Activated naive CD4-positive, alpha-beta T cell treated with anti-CD3 and anti-CD28 coated beads, Interleukin-2, amount 50 U/mL, for 24 hours (primary cell): Measurements from ENCODE around the gene IL17RC.
"Not testable (repeated sequence)": the region's sequence is repeated elsewhere in the genome, so short reads cannot be mapped to it uniquely, and the experiment has no call there.

Source experiments
- H3K27ac Mint-ChIP-seq: one replicate; pipeline ENCODE4 v1.8.0; 2021; ENCODE audit warnings: mild to moderate bottlenecking, mixed read lengths
- H3K27me3 Mint-ChIP-seq: one replicate; pipeline ENCODE4 v1.8.0; 2021; ENCODE audit warnings: mixed read lengths
- H3K36me3 Mint-ChIP-seq: one replicate; pipeline ENCODE4 v1.8.0; 2021; ENCODE audit warnings: mixed read lengths
- H3K4me1 Mint-ChIP-seq: one replicate; pipeline ENCODE4 v1.8.0; 2021; ENCODE audit warnings: mixed read lengths
- H3K4me3 Mint-ChIP-seq: one replicate; pipeline ENCODE4 v1.8.0; 2021; ENCODE audit warnings: mild to moderate bottlenecking, mixed read lengths
- H3K9me3 Mint-ChIP-seq: one replicate; pipeline ENCODE4 v1.8.0; 2021; ENCODE audit warnings: mixed read lengths

IL17RC gene

DNA sequence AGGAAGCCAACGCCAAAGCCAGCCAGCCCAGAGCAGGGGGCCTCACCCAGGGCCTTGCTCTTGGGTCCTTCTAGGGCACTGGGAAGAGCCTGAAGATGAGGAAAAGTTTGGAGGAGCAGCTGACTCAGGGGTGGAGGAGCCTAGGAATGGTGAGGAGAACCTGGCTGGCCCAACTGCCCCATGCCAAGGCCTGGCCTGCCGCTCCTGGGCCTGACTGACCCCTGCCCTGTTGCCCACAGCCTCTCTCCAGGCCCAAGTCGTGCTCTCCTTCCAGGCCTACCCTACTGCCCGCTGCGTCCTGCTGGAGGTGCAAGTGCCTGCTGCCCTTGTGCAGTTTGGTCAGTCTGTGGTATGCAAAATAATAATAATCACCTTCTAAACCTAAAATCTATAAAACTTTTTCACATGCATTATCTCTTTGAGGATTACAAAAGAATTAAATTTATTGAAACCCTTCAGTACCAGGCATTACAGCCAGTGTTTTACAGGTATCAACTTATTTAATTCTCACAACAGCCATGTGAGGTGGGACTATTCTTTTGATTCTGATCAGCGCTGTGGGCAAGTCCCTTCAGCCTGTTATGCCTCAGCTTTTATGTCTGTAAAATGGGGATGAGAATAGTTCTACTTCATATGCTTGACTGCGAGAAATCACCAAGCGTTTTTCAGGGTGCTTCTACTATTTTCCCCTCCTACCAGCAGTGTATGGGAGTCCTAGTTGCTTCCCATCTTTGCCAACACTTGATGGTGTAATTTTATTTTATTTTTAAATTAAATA, 1.6 kb downstream of the IL17RC start:
- Mint-ChIP-seq H3K27ac (no peak overlapping the region), H3K9me3 (no peaks in the 10 kb centered on the region), H3K36me3 (no peaks in the 10 kb centered on the region)

DNA sequence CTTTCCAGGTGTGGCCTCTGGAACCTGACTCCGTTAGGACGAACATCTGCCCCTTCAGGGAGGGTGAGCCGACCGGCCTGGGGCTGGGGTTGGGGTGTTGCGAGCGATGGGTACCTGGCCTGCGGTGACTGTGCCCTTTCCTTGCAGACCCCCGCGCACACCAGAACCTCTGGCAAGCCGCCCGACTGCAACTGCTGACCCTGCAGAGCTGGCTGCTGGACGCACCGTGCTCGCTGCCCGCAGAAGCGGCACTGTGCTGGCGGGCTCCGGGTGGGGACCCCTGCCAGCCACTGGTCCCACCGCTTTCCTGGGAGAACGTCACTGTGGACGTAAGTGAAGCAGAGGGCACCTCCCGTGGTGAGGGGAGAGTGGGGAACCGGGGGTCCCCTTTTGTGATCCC, 11.3 kb downstream of the IL17RC start:
- Mint-ChIP-seq H3K36me3 (no peaks in the 10 kb centered on the region), H3K4me3 (no peak overlapping the region), H3K9me3 (no peaks in the 10 kb centered on the region), H3K27me3 (peaks cover 2% of the 10 kb centered on the region), H3K27ac (no peak overlapping the region), H3K4me1 (peaks cover 10% of the 10 kb centered on the region)

More for the DNA sequence above, 1.6 kb downstream of the IL17RC start:
- H3K27me3 Mint-ChIP-seq: no peaks in the 10 kb centered on the region
- H3K4me1 Mint-ChIP-seq: peaks cover 5% of the 10 kb centered on the region
- H3K4me3 Mint-ChIP-seq: no peak overlapping the region

GRCh38 chr3:9930804-9931418, 14.0 kb downstream of the IL17RC start:
- Mint-ChIP-seq H3K27me3 (no peaks in the 10 kb centered on the region), H3K4me1 (peaks cover 30% of the 10 kb centered on the region), H3K9me3 (no peaks in the 10 kb centered on the region), H3K4me3 (peak overlapping the region; percentile 15), H3K36me3 (peaks cover 8% of the 10 kb centered on the region), H3K27ac (peak overlapping the region; percentile 46)

- Mint-ChIP-seq H3K27me3 (no peaks in the 10 kb centered on the region), H3K9me3 (no peaks in the 10 kb centered on the region), H3K4me1 (peaks cover 38% of the 10 kb centered on the region), H3K36me3 (peaks cover 8% of the 10 kb centered on the region), H3K27ac (peak overlapping the region; percentile 99), H3K4me3 (peak overlapping the region; percentile 99)
Measured at GRCh38 chr3:9932535-9932842, 15.6 kb downstream of the IL17RC start.

DNA sequence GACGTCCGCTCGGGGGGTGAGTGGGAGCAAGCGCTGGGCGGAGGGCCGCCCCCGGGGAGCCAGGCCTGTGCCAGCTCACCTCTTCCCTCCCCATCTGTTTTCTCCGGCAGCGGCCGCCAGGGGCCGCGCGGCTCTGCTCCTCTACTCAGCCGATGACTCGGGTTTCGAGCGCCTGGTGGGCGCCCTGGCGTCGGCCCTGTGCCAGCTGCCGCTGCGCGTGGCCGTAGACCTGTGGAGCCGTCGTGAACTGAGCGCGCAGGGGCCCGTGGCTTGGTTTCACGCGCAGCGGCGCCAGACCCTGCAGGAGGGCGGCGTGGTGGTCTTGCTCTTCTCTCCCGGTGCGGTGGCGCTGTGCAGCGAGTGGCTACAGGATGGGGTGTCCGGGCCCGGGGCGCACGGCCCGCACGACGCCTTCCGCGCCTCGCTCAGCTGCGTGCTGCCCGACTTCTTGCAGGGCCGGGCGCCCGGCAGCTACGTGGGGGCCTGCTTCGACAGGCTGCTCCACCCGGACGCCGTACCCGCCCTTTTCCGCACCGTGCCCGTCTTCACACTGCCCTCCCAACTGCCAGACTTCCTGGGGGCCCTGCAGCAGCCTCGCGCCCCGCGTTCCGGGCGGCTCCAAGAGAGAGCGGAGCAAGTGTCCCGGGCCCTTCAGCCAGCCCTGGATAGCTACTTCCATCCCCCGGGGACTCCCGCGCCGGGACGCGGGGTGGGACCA, 16.1 kb downstream of the IL17RC start:
- Mint-ChIP-seq H3K4me1 (peaks cover 38% of the 10 kb centered on the region), H3K27ac (peak overlapping the region; percentile 99), H3K4me3 (peak overlapping the region; percentile 99), H3K27me3 (no peaks in the 10 kb centered on the region), H3K9me3 (no peaks in the 10 kb centered on the region), H3K36me3 (peaks cover 8% of the 10 kb centered on the region)

- Mint-ChIP-seq H3K27me3 (no peaks in the 10 kb centered on the region), H3K4me3 (peak within 1 kb of the TSS; percentile 99), H3K36me3 (peaks cover 8% of the 10 kb centered on the region), H3K4me1 (peaks cover 38% of the 10 kb centered on the region), H3K27ac (peak within 1 kb of the TSS; percentile 99), H3K9me3 (no peaks in the 10 kb centered on the region)
Measured at GRCh38 chr3:9933561-9934234, 16.8 kb downstream of the IL17RC start, which contains the start of gene CRELD1. CRELD1 (plus strand) TSS chr3:9933834; CDS start chr3:9934439, 605 bp downstream.

DNA sequence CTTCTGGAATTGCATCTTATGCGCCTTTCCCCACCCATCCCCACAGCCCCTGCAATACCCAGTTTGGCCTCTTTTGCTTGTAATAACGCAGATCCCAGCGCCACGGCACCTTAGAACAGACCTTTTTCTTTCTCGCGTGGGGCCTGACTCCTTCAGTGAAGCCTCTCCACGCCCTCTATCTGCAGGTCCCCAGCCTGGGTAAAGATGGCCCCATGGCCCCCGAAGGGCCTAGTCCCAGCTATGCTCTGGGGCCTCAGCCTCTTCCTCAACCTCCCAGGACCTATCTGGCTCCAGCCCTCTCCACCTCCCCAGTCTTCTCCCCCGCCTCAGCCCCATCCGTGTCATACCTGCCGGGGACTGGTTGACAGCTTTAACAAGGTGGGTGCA, 17.3 kb downstream of the IL17RC start:
- peaks cover 8% of the 10 kb centered on the region for H3K36me3 Mint-ChIP-seq
- peak overlapping the region; percentile 99 for H3K4me3 Mint-ChIP-seq
- H3K4me1 Mint-ChIP-seq: peaks cover 38% of the 10 kb centered on the region
- no peaks in the 10 kb centered on the region for H3K9me3 Mint-ChIP-seq
- H3K27me3 Mint-ChIP-seq: no peaks in the 10 kb centered on the region
- peak overlapping the region; percentile 99 for H3K27ac Mint-ChIP-seq

- Mint-ChIP-seq H3K4me1 (peaks cover 38% of the 10 kb centered on the region), H3K27me3 (no peaks in the 10 kb centered on the region), H3K36me3 (peaks cover 8% of the 10 kb centered on the region), H3K27ac (peak overlapping the region; percentile 41), H3K4me3 (peak overlapping the region; percentile 99), H3K9me3 (no peaks in the 10 kb centered on the region)
Measured at GRCh38 chr3:9934993-9935392, 18.1 kb downstream of the IL17RC start.

DNA sequence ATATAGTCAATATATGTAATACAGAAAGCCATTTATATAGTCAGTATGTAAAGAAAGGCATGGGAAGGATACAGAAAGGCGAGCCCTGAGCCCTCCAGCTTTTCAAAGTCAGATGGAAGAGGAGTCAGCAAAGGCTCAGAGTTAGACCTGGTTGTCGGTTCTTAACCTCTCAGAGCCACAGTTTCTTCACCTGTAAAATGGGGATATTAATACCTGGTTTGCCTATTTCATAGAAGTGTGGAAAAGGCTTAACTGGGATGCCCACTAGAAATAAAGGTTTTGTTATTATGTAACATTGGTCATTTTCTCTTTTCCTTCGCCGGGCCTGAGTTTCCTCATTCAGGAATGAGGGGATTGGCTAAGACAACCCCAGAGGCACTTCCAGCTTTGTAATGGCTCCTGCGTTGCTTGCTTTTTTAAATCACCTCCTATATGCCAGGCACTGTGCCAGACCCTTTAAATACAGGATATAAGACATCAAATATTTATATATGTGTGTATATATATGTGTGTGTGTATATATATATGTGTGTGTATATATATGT, 19.1 kb downstream of the IL17RC start:
- H3K4me3 Mint-ChIP-seq: peak overlapping the region; percentile 99
- H3K27ac Mint-ChIP-seq: no peak overlapping the region
- H3K36me3 Mint-ChIP-seq: peaks cover 8% of the 10 kb centered on the region
- H3K27me3 Mint-ChIP-seq: no peaks in the 10 kb centered on the region
- H3K9me3 Mint-ChIP-seq: no peaks in the 10 kb centered on the region
- H3K4me1 Mint-ChIP-seq: peaks cover 38% of the 10 kb centered on the region

DNA sequence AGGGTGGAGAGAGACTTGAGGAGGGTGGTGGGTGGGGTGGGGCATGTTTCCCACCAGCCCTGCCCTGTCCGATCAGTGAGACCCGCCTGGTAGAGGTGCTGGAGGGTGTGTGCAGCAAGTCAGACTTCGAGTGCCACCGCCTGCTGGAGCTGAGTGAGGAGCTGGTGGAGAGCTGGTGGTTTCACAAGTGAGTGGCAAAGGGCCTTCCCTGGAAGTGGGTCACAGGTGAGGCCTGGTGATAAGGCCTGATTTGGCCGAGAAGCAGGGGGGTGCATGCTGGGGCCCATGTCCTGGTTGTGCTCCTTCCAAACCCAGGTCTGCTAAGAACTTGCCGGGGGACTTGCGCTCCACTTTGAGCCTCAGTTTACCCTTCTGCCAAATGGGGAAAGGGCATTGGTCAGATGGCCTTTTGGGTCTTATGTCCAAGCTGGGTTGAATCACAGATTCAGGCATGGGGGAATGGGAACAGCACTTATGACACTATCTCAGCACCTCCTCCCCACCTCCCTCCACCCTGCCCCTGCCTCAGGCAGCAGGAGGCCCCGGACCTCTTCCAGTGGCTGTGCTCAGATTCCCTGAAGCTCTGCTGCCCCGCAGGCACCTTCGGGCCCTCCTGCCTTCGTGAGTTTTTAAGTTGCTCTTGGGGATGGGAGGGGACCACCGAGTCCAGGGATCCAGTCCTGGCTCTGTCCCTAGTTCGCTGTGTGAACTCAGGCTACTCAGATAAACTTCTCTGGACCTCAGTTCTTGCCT, 20.8 kb downstream of the IL17RC start:
- Mint-ChIP-seq H3K4me1 (peaks cover 28% of the 10 kb centered on the region), H3K9me3 (no peaks in the 10 kb centered on the region), H3K27ac (no peak overlapping the region), H3K27me3 (no peaks in the 10 kb centered on the region), H3K4me3 (no peak overlapping the region), H3K36me3 (peaks cover 10% of the 10 kb centered on the region)

- H3K9me3 Mint-ChIP-seq: no peaks in the 10 kb centered on the region
- H3K36me3 Mint-ChIP-seq: peaks cover 13% of the 10 kb centered on the region
- H3K27ac Mint-ChIP-seq: no peak overlapping the region
- no peak overlapping the region for H3K4me3 Mint-ChIP-seq
- H3K27me3 Mint-ChIP-seq: no peaks in the 10 kb centered on the region
- peaks cover 27% of the 10 kb centered on the region for H3K4me1 Mint-ChIP-seq
Measured at GRCh38 chr3:9938966-9939365, 22.1 kb downstream of the IL17RC start.

- not testable (repeated sequence) for H3K4me3 Mint-ChIP-seq, H3K27ac Mint-ChIP-seq, H3K27me3 Mint-ChIP-seq, H3K9me3 Mint-ChIP-seq
- Mint-ChIP-seq H3K36me3 (peaks cover 12% of the 10 kb centered on the region), H3K4me1 (peaks cover 18% of the 10 kb centered on the region)
Measured at GRCh38 chr3:9939906-9940305, 23.0 kb downstream of the IL17RC start.

DNA sequence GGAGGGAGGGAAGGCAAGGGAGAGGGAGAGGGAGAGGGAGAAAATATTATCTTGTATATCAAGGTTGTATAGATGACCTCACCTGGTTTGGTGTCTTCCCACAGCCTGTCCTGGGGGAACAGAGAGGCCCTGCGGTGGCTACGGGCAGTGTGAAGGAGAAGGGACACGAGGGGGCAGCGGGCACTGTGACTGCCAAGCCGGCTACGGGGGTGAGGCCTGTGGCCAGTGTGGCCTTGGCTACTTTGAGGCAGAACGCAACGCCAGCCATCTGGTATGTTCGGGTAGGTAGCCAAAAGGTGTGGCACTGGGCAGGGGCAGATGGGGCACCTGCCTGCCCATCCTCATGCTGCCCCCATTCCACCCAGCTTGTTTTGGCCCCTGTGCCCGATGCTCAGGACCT, 23.8 kb downstream of the IL17RC start:
- no peak overlapping the region for H3K27ac Mint-ChIP-seq
- no peaks in the 10 kb centered on the region for H3K9me3 Mint-ChIP-seq
- H3K36me3 Mint-ChIP-seq: peaks cover 6% of the 10 kb centered on the region
- H3K4me1 Mint-ChIP-seq: peaks cover 14% of the 10 kb centered on the region
- H3K27me3 Mint-ChIP-seq: no peaks in the 10 kb centered on the region
- no peak overlapping the region for H3K4me3 Mint-ChIP-seq

GRCh38 chr3:9942164-9942563, 25.3 kb downstream of the IL17RC start:
- H3K27me3 Mint-ChIP-seq: no peaks in the 10 kb centered on the region
- H3K9me3 Mint-ChIP-seq: no peaks in the 10 kb centered on the region
- H3K36me3 Mint-ChIP-seq: peaks cover 5% of the 10 kb centered on the region
- no peak overlapping the region for H3K27ac Mint-ChIP-seq
- H3K4me3 Mint-ChIP-seq: no peak overlapping the region
- peaks cover 4% of the 10 kb centered on the region for H3K4me1 Mint-ChIP-seq
